ENCODE results near the gene MOV10L1.

DNA sequence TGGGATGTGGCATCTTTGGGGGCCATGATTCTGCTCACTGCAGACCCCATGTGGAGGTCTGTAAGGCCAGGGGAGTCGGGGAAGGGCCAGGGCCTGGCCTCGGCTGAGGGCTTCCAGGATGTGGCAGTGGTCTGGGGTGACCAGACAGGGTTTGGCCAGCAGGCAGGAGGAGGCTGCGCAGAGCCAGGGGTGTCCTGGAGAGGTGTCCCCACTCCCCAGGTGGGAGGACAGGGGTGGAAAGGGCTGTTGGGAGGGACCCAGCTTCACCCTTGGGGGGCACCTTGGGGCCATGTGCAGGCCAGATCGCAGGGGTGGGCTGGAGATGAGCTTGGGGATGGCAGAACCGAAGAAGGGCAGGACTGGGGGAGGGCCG is 84.2 kb downstream of the MOV10L1 start:
- TF ChIP-seq, protein P1, sequence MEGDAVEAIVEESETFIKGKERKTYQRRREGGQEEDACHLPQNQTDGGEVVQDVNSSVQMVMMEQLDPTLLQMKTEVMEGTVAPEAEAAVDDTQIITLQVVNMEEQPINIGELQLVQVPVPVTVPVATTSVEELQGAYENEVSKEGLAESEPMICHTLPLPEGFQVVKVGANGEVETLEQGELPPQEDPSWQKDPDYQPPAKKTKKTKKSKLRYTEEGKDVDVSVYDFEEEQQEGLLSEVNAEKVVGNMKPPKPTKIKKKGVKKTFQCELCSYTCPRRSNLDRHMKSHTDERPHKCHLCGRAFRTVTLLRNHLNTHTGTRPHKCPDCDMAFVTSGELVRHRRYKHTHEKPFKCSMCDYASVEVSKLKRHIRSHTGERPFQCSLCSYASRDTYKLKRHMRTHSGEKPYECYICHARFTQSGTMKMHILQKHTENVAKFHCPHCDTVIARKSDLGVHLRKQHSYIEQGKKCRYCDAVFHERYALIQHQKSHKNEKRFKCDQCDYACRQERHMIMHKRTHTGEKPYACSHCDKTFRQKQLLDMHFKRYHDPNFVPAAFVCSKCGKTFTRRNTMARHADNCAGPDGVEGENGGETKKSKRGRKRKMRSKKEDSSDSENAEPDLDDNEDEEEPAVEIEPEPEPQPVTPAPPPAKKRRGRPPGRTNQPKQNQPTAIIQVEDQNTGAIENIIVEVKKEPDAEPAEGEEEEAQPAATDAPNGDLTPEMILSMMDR (IDR thresholded peaks at IDR 0.05 in 4 of 5, conservative IDR thresholded peaks at IDR 0.05 in 1 of 5): no peak
- no peak for TF ChIP-seq POLR2A (IDR thresholded peaks at IDR 0.05)

All from gastrocnemius medialis (tissue), 4 donors.